Measurements from ENCODE around the gene FAT1.
"Not testable (repeated sequence)": the region's sequence is repeated elsewhere in the genome, so short reads cannot be mapped to it uniquely, and the experiment has no call there.

Gene FAT1

GRCh38 chr4:186669735-186670134 is 53.9 kb downstream of the FAT1 start:
- TF ChIP-seq JUND (IDR thresholded peaks at IDR 0.05; ENCODE audit: low read depth): no peak
- no peak for DNase-seq (ENCODE audit: low read depth in 1 of 2, low spot score in 1 of 2)
- in situ Hi-C loops (cut with HindIII; ENCODE audit: low pct_unique_long_range_greater_than_20kb, low sequenced_read_pairs): no loop called here

GRCh38 chr4:186669159-186669731 is 54.4 kb downstream of the FAT1 start:
- DNase-seq (ENCODE audit: low read depth in 1 of 2, low spot score in 1 of 2): peak in 1 of 2 experiments; percentile 67
- no peak for TF ChIP-seq JUND (IDR thresholded peaks at IDR 0.05; ENCODE audit: low read depth)
- in situ Hi-C loops (cut with HindIII; ENCODE audit: low pct_unique_long_range_greater_than_20kb, low sequenced_read_pairs): no loop called here

GRCh38 chr4:186666750-186667149 is 56.9 kb downstream of the FAT1 start:
- TF ChIP-seq JUND (IDR thresholded peaks at IDR 0.05; ENCODE audit: low read depth): no peak
- in situ Hi-C loops (cut with HindIII; ENCODE audit: low pct_unique_long_range_greater_than_20kb, low sequenced_read_pairs): no loop called here
- no peak for DNase-seq (ENCODE audit: low read depth in 1 of 2, low spot score in 1 of 2)

- in situ Hi-C loops (cut with HindIII; ENCODE audit: low pct_unique_long_range_greater_than_20kb, low sequenced_read_pairs): no loop called here
- DNase-seq (ENCODE audit: low read depth in 1 of 2, low spot score in 1 of 2): no peak
- TF ChIP-seq JUND (IDR thresholded peaks at IDR 0.05; ENCODE audit: low read depth): no peak
Observed at GRCh38 chr4:186666252-186666651, 57.4 kb downstream of the FAT1 start.

GRCh38 chr4:186660403-186660802 is 63.3 kb downstream of the FAT1 start:
- no peak for TF ChIP-seq JUND (IDR thresholded peaks at IDR 0.05; ENCODE audit: low read depth)
- in situ Hi-C loops (cut with HindIII; ENCODE audit: low pct_unique_long_range_greater_than_20kb, low sequenced_read_pairs): no loop called here

GRCh38 chr4:186659935-186660334 is 63.7 kb downstream of the FAT1 start:
- in situ Hi-C loops (cut with HindIII; ENCODE audit: low pct_unique_long_range_greater_than_20kb, low sequenced_read_pairs): no loop called here
- no peak for TF ChIP-seq JUND (IDR thresholded peaks at IDR 0.05; ENCODE audit: low read depth)
- no peak for DNase-seq (ENCODE audit: low read depth in 1 of 2, low spot score in 1 of 2)

More at GRCh38 chr4:186660403-186660802, 63.3 kb downstream of the FAT1 start:
- DNase-seq (ENCODE audit: low read depth in 1 of 2, low spot score in 1 of 2): no peak

GRCh38 chr4:186659456-186659855 is 64.2 kb downstream of the FAT1 start:
- DNase-seq (ENCODE audit: low read depth in 1 of 2, low spot score in 1 of 2); in situ Hi-C loops (cut with HindIII; ENCODE audit: low pct_unique_long_range_greater_than_20kb, low sequenced_read_pairs): not testable (repeated sequence)

GRCh38 chr4:186658657-186659056 is 65.0 kb downstream of the FAT1 start:
- in situ Hi-C loops (cut with HindIII; ENCODE audit: low pct_unique_long_range_greater_than_20kb, low sequenced_read_pairs): no loop called here
- no peak for TF ChIP-seq JUND (IDR thresholded peaks at IDR 0.05; ENCODE audit: low read depth)
- no peak for DNase-seq (ENCODE audit: low read depth in 1 of 2, low spot score in 1 of 2)

GRCh38 chr4:186657764-186658163 is 65.9 kb downstream of the FAT1 start:
- TF ChIP-seq JUND (IDR thresholded peaks at IDR 0.05; ENCODE audit: low read depth): no peak
- DNase-seq (ENCODE audit: low read depth in 1 of 2, low spot score in 1 of 2): no peak
- in situ Hi-C loops (cut with HindIII; ENCODE audit: low pct_unique_long_range_greater_than_20kb, low sequenced_read_pairs): no loop called here

GRCh38 chr4:186653969-186654368 is 69.7 kb downstream of the FAT1 start:
- TF ChIP-seq JUND (IDR thresholded peaks at IDR 0.05; ENCODE audit: low read depth): no peak
- in situ Hi-C loops (cut with HindIII; ENCODE audit: low pct_unique_long_range_greater_than_20kb, low sequenced_read_pairs): no loop called here
- no peak for DNase-seq (ENCODE audit: low read depth in 1 of 2, low spot score in 1 of 2)

- TF ChIP-seq JUND (IDR thresholded peaks at IDR 0.05; ENCODE audit: low read depth): no peak
- peak in 1 of 2 experiments; percentile 58 for DNase-seq (ENCODE audit: low read depth in 1 of 2, low spot score in 1 of 2)
- in situ Hi-C loops (cut with HindIII; ENCODE audit: low pct_unique_long_range_greater_than_20kb, low sequenced_read_pairs): no loop called here
Observed at GRCh38 chr4:186651624-186652023, 72.0 kb downstream of the FAT1 start.

- peak in 1 of 2 experiments; percentile 44 for DNase-seq (ENCODE audit: low read depth in 1 of 2, low spot score in 1 of 2)
- in situ Hi-C loops (cut with HindIII; ENCODE audit: low pct_unique_long_range_greater_than_20kb, low sequenced_read_pairs): no loop called here
- no peak for TF ChIP-seq JUND (IDR thresholded peaks at IDR 0.05; ENCODE audit: low read depth)
Observed at GRCh38 chr4:186651181-186651603, 72.5 kb downstream of the FAT1 start.

- in situ Hi-C loops (cut with HindIII; ENCODE audit: low pct_unique_long_range_greater_than_20kb, low sequenced_read_pairs): no loop called here
- DNase-seq (ENCODE audit: low read depth in 1 of 2, low spot score in 1 of 2): no peak
- no peak for TF ChIP-seq JUND (IDR thresholded peaks at IDR 0.05; ENCODE audit: low read depth)
Observed at GRCh38 chr4:186650401-186651180, 73.1 kb downstream of the FAT1 start.
